HEK293T (cell line): ENCODE results near the gene SRPX2.

Experiments
- CTCF ChIA-PET: fragments of 350-600 bp; formaldehyde crosslinking; extraction: SDS; loops from one replicate; lab custom pipeline; 2021; ENCODE audit warnings: antibody characterized with exemption, inconsistent platforms; lab: Yijun Ruan, JAX
- POLR2A ChIA-PET: fragments of 350-600 bp; formaldehyde crosslinking; extraction: SDS; loops from one replicate; lab custom pipeline; 2020; ENCODE audit warnings: antibody characterized with exemption, inconsistent platforms; lab: Yijun Ruan, JAX
- DNase-seq: peaks from one replicate; pipeline ENCODE4 v3.0.0; 2012; ENCODE audit warnings: mixed read lengths; ENCODE audit errors: extremely low spot score
- ARNT ChIP-seq: fragments of 450-650 bp; IDR thresholded peaks from 2 replicates; pipeline ENCODE4 v1.6.1; 2017; ENCODE audit warnings: mild to moderate bottlenecking
- BHLHE40 ChIP-seq: fragments of 450-650 bp; IDR thresholded peaks from 2 replicates; pipeline ENCODE4 v1.6.1; 2016; ENCODE audit warnings: mild to moderate bottlenecking, moderate library complexity, borderline replicate concordance
- CTBP1 ChIP-seq: fragments of 450-650 bp; IDR thresholded peaks from 2 replicates; pipeline ENCODE4 v1.6.1; 2016; ENCODE audit warnings: borderline replicate concordance
- ELF4 ChIP-seq: fragments of 450-650 bp; IDR thresholded peaks from 2 replicates; pipeline ENCODE4 v1.6.1; 2017; ENCODE audit warnings: antibody characterized with exemption
- FOXA1 ChIP-seq: fragments of 450-650 bp; IDR thresholded peaks from 2 replicates; pipeline ENCODE4 v1.6.1; 2016; ENCODE audit warnings: mild to moderate bottlenecking
- FOXK2 ChIP-seq: fragments of 450-650 bp; IDR thresholded peaks from 2 replicates; pipeline ENCODE4 v1.6.1; 2016; ENCODE audit warnings: mild to moderate bottlenecking
- FOXM1 ChIP-seq: fragments of 450-650 bp; IDR thresholded peaks from 2 replicates; pipeline ENCODE4 v1.6.1; 2017; ENCODE audit warnings: mild to moderate bottlenecking, borderline replicate concordance
- HDGF ChIP-seq: fragments of 450-650 bp; IDR thresholded peaks from 2 replicates; pipeline ENCODE4 v1.6.1; 2017; ENCODE audit warnings: antibody characterized with exemption, borderline replicate concordance
- L3MBTL2 ChIP-seq: fragments of 450-650 bp; conservative IDR thresholded peaks from 2 replicates; pipeline ENCODE4 v1.6.1; 2016; ENCODE audit warnings: mild to moderate bottlenecking
- LEF1 ChIP-seq: fragments of 450-650 bp; IDR thresholded peaks from 2 replicates; pipeline ENCODE4 v1.6.1; 2017; ENCODE audit warnings: mild to moderate bottlenecking, borderline replicate concordance
- NFRKB ChIP-seq: fragments of 450-650 bp; IDR thresholded peaks from 2 replicates; pipeline ENCODE4 v1.6.1; 2016; ENCODE audit warnings: mild to moderate bottlenecking, moderate library complexity
- PKNOX1 ChIP-seq: fragments of 450-650 bp; IDR thresholded peaks from 2 replicates; pipeline ENCODE4 v1.6.1; 2016
- SP1 ChIP-seq: fragments of 450-650 bp; IDR thresholded peaks from 2 replicates; pipeline ENCODE4 v1.6.1; 2017
- SUZ12 ChIP-seq: fragments of 450-650 bp; IDR thresholded peaks from 2 replicates; pipeline ENCODE4 v1.6.1; 2016; ENCODE audit warnings: mild to moderate bottlenecking
- TARDBP ChIP-seq: fragments of 450-650 bp; IDR thresholded peaks from 2 replicates; pipeline ENCODE4 v1.6.1; 2016
- ZNF384 ChIP-seq: fragments of 450-650 bp; IDR thresholded peaks from 2 replicates; pipeline ENCODE4 v1.6.1; 2016

SRPX2 gene

GRCh38 chrX:100609591-100609990 lies 34.4 kb upstream of the SRPX2 start:
- no peak for TF ChIP-seq SUZ12
- no peak for TF ChIP-seq ARNT
- no peak for TF ChIP-seq FOXM1
- no peak for TF ChIP-seq TARDBP
- no peak for TF ChIP-seq CTBP1
- TF ChIP-seq NFRKB: no peak
- TF ChIP-seq PKNOX1: no peak
- no peak for TF ChIP-seq FOXK2
- TF ChIP-seq ZNF384: no peak
- no peak for TF ChIP-seq SP1
- POLR2A ChIA-PET: no interaction called here
- no peak for DNase-seq
- CTCF ChIA-PET: interaction anchor here (0.6 to 1.8 kb wide), 5 partner anchors 9 to 311 kb away, joined by 3 to 5 read pairs (median 4); no protein-coding TSS in a partner anchor

- DNase-seq: no peak
- CTCF ChIA-PET: no interaction called here
- TF ChIP-seq HDGF (no peak), FOXA1 (no peak), BHLHE40 (no peak), SP1 (no peak), SUZ12 (no peak), ZNF384 (no peak), FOXK2 (no peak), ARNT (no peak), TARDBP (no peak), L3MBTL2 (no peak), PKNOX1 (no peak), CTBP1 (no peak), ELF4 (no peak)
- POLR2A ChIA-PET: no interaction called here
Measured at GRCh38 chrX:100611951-100612350, 32.0 kb upstream of the SRPX2 start.

GRCh38 chrX:100615005-100615404 lies 29.0 kb upstream of the SRPX2 start:
- ChIA-PET CTCF (interaction anchor here (0.6 to 1.7 kb wide), 11 partner anchors 8 to 247 kb away, joined by 3 to 10 read pairs (median 4); partner anchors contain the start of genes SYTL4 and TSPAN6), POLR2A (interaction anchor here (1.2 to 1.4 kb wide), 2 partner anchors 15 to 22 kb away, joined by 5 to 6 read pairs; partner anchors contain the start of gene TSPAN6)
- TF ChIP-seq ZNF384 (peak; percentile 81), FOXA1 (no peak)
- DNase-seq: peak; percentile 60

GRCh38 chrX:100623001-100623400 lies 21.0 kb upstream of the SRPX2 start:
- POLR2A ChIA-PET: no interaction called here
- TF ChIP-seq FOXA1: no peak
- DNase-seq: no peak
- CTCF ChIA-PET: no interaction called here

- DNase-seq: no peak
- CTCF ChIA-PET: interaction anchor here (2.3 kb wide), 1 partner anchor 11 kb away, joined by 10 read pairs; no protein-coding TSS in a partner anchor
- POLR2A ChIA-PET: no interaction called here
- TF ChIP-seq NFRKB (no peak), HDGF (no peak), FOXM1 (no peak), SUZ12 (no peak), FOXA1 (no peak)
Measured at GRCh38 chrX:100625985-100626491, 18.0 kb upstream of the SRPX2 start.

GRCh38 chrX:100635040-100635439 lies 9.0 kb upstream of the SRPX2 start:
- ChIA-PET POLR2A (no interaction called here), CTCF (no interaction called here)
- DNase-seq: no peak
- no peak for TF ChIP-seq PKNOX1
- TF ChIP-seq NFRKB: no peak
- TF ChIP-seq ELF4: no peak

GRCh38 chrX:100635989-100636320 lies 8.0 kb upstream of the SRPX2 start:
- TF ChIP-seq FOXK2 (no peak), ARNT (no peak), TARDBP (no peak), FOXM1 (no peak)
- no peak for DNase-seq
- CTCF ChIA-PET: interaction anchor here (0.6 to 2.1 kb wide), 4 partner anchors 10 to 126 kb away, joined by 3 to 14 read pairs (median 10); no protein-coding TSS in a partner anchor
- POLR2A ChIA-PET: interaction anchor here (1.8 to 1.9 kb wide), 2 partner anchors 21 to 54 kb away, joined by 4 to 6 read pairs; no protein-coding TSS in a partner anchor

- CTCF ChIA-PET: interaction anchor here (0.6 to 2.1 kb wide), 12 partner anchors 9 to 262 kb away, joined by 3 to 14 read pairs (median 6); no protein-coding TSS in a partner anchor
- TF ChIP-seq ELF4 (peak; percentile 12; the same call in 1 of the 2 replicates), ARNT (no peak), SP1 (no peak), L3MBTL2 (peak; percentile 58), TARDBP (no peak), FOXA1 (no peak), CTBP1 (no peak), ZNF384 (peak; percentile 30; the same call in 1 of the 2 replicates), HDGF (no peak), SUZ12 (no peak), NFRKB (no peak), PKNOX1 (no peak), FOXM1 (no peak), FOXK2 (no peak), LEF1 (no peak), BHLHE40 (no peak)
- POLR2A ChIA-PET: interaction anchor here (1.0 to 1.9 kb wide), 6 partner anchors 17 to 462 kb away, joined by 3 to 6 read pairs (median 4); partner anchors contain the start of genes CENPI and CSTF2
- peak; percentile 94 for DNase-seq
Measured at GRCh38 chrX:100636321-100636991, 7.5 kb upstream of the SRPX2 start, which contains the start of gene TSPAN6. Gene TSPAN6 (minus strand): TSS chrX:100636806. CDS start chrX:100636694, 112 bp downstream.
